SKM-1 (cell line): Measurements from ENCODE around the gene SBF1.
A peak's percentile ranks its signal among the peaks of the same experiment; 100 is the strongest.

Experiments
- DNase-seq: peaks from one replicate; lab custom pipeline; 2025; ENCODE audit not compliant: unreplicated experiment; lab: John Stamatoyannopoulos, UW

SBF1 gene

GRCh38 chr22:50507421-50507990 lies 32.7 kb upstream of the SBF1 start, which contains the start of gene LMF2:
TSS of gene LMF2 (minus strand) at chr22:50507702. CDS start at chr22:50507675, 27 bp downstream.
- DNase-seq = peak; percentile 94

- no peak for DNase-seq
Measured at GRCh38 chr22:50506611-50507420, 32.0 kb upstream of the SBF1 start.

GRCh38 chr22:50505776-50506610 lies 31.2 kb upstream of the SBF1 start:
- no peak for DNase-seq

- DNase-seq = no peak
Measured at GRCh38 chr22:50505276-50505775, 30.5 kb upstream of the SBF1 start.

GRCh38 chr22:50504369-50505211 lies 29.8 kb upstream of the SBF1 start:
- DNase-seq = no peak

GRCh38 chr22:50503475-50504145 lies 28.8 kb upstream of the SBF1 start:
- DNase-seq = no peak

- DNase-seq = no peak
Measured at GRCh38 chr22:50502628-50503474, 28.0 kb upstream of the SBF1 start.

GRCh38 chr22:50502096-50502495 lies 27.3 kb upstream of the SBF1 start:
- DNase-seq = no peak

GRCh38 chr22:50500452-50500851 lies 25.6 kb upstream of the SBF1 start:
- no peak for DNase-seq

- DNase-seq = peak; percentile 55
Measured at GRCh38 chr22:50498322-50498890, 23.6 kb upstream of the SBF1 start.

- DNase-seq = no peak
Measured at GRCh38 chr22:50497093-50497492, 22.3 kb upstream of the SBF1 start.

- DNase-seq = no peak
Measured at GRCh38 chr22:50490531-50491308, 15.9 kb upstream of the SBF1 start.

- DNase-seq = no peak
Measured at GRCh38 chr22:50489363-50490243, 14.8 kb upstream of the SBF1 start.

GRCh38 chr22:50488886-50489285 lies 14.1 kb upstream of the SBF1 start:
- no peak for DNase-seq

- no peak for DNase-seq
Measured at GRCh38 chr22:50488006-50488677, 13.3 kb upstream of the SBF1 start.

GRCh38 chr22:50487290-50488005 lies 12.6 kb upstream of the SBF1 start:
- DNase-seq = no peak
